Chondrocyte (in vitro differentiated cells): ENCODE results near the gene GNG12. TPM values are rescaled to one million over a fixed set of nuclear protein-coding genes. Genes with fewer than 3 reads are reported as not detected.

ENCODE experiments used
- DNase-seq: peaks from one replicate; pipeline ENCODE4 v3.0.0; 2021; ENCODE audit warnings: mixed read lengths, low spot score
- H3K27ac Mint-ChIP-seq: one replicate; pipeline ENCODE4 v1.8.0; 2021; ENCODE audit warnings: mild to moderate bottlenecking, moderate library complexity, mixed read lengths; ENCODE audit not compliant: unreplicated experiment
- H3K27me3 Mint-ChIP-seq: 2 replicates; pipeline ENCODE4 v1.8.0; 2021; ENCODE audit warnings: low read depth, mixed read lengths
- H3K36me3 Mint-ChIP-seq: 2 replicates; pipeline ENCODE4 v1.8.0; 2021; ENCODE audit warnings: low read depth, mixed read lengths
- H3K4me1 Mint-ChIP-seq: 2 replicates; pipeline ENCODE4 v1.8.0; 2021; ENCODE audit warnings: low read depth, mild to moderate bottlenecking, mixed read lengths
- H3K4me3 Mint-ChIP-seq: one replicate; pipeline ENCODE4 v1.8.0; 2021; ENCODE audit warnings: mild to moderate bottlenecking, moderate library complexity, mixed read lengths; ENCODE audit not compliant: unreplicated experiment
- H3K9me3 Mint-ChIP-seq: 2 replicates; pipeline ENCODE4 v1.8.0; 2021; ENCODE audit warnings: low read depth, mixed read lengths
- CTCF ChIP-seq: fragments of 200-600 bp; sonication (generic); IDR thresholded peaks from 2 replicates; pipeline ENCODE4 v1.5.0; 2021; ENCODE audit warnings: antibody characterized with exemption, mild to moderate bottlenecking, moderate library complexity
- total RNA-seq: library from RNA; stranded (reverse); gene quantifications from 3 replicates; pipeline ENCODE4 v1.2.1, GENCODE V29; 2021

GNG12 gene
- total RNA-seq, 1 donor from 2014 or later, result 91.5 TPM

GRCh38 chr1:67851800-67852199 lies 18.5 kb upstream of the GNG12 start:
- no peaks in the 10 kb centered on the region for H3K27me3 Mint-ChIP-seq

GRCh38 chr1:67850611-67851075 lies 17.4 kb upstream of the GNG12 start:
- DNase-seq, result no peak

More at GRCh38 chr1:67851800-67852199, 18.5 kb upstream of the GNG12 start:
- Mint-ChIP-seq H3K27ac (no peak overlapping the region), H3K4me1 (peaks cover 28% of the 10 kb centered on the region), H3K9me3 (no peaks in the 10 kb centered on the region), H3K36me3 (no peaks in the 10 kb centered on the region), H3K4me3 (no peak overlapping the region)
- TF ChIP-seq CTCF, result no peak
- no peak for DNase-seq

GRCh38 chr1:67850151-67850551 lies 16.9 kb upstream of the GNG12 start:
- no peaks in the 10 kb centered on the region for H3K27me3 Mint-ChIP-seq
- no peak for DNase-seq
- H3K36me3 Mint-ChIP-seq, result no peaks in the 10 kb centered on the region
- H3K9me3 Mint-ChIP-seq, result no peaks in the 10 kb centered on the region
- H3K27ac Mint-ChIP-seq, result no peak overlapping the region
- no peak overlapping the region for H3K4me3 Mint-ChIP-seq
- peaks cover 17% of the 10 kb centered on the region for H3K4me1 Mint-ChIP-seq
- peak; percentile 88 for TF ChIP-seq CTCF

More at GRCh38 chr1:67850611-67851075, 17.4 kb upstream of the GNG12 start:
- no peaks in the 10 kb centered on the region for H3K9me3 Mint-ChIP-seq
- peaks cover 22% of the 10 kb centered on the region for H3K4me1 Mint-ChIP-seq
- no peak for TF ChIP-seq CTCF
- H3K4me3 Mint-ChIP-seq, result no peak overlapping the region
- no peaks in the 10 kb centered on the region for H3K36me3 Mint-ChIP-seq
- H3K27me3 Mint-ChIP-seq, result no peaks in the 10 kb centered on the region
- peak overlapping the region; percentile 62 for H3K27ac Mint-ChIP-seq

- H3K27me3 Mint-ChIP-seq, result no peaks in the 10 kb centered on the region
- no peak overlapping the region for H3K27ac Mint-ChIP-seq
- DNase-seq, result no peak
- no peak overlapping the region for H3K4me3 Mint-ChIP-seq
- peaks cover 27% of the 10 kb centered on the region for H3K4me1 Mint-ChIP-seq
- no peaks in the 10 kb centered on the region for H3K36me3 Mint-ChIP-seq
- no peaks in the 10 kb centered on the region for H3K9me3 Mint-ChIP-seq
- no peak for TF ChIP-seq CTCF
These were observed 14.2 kb upstream of the GNG12 start for GRCh38 chr1:67847466-67847865.

- no peak overlapping the region for H3K27ac Mint-ChIP-seq
These were observed 13.3 kb upstream of the GNG12 start for GRCh38 chr1:67846538-67846937.

More at GRCh38 chr1:67846538-67846937, 13.3 kb upstream of the GNG12 start:
- Mint-ChIP-seq H3K27me3 (no peaks in the 10 kb centered on the region), H3K9me3 (no peaks in the 10 kb centered on the region), H3K4me1 (peaks cover 27% of the 10 kb centered on the region), H3K36me3 (no peaks in the 10 kb centered on the region), H3K4me3 (no peak overlapping the region)
- TF ChIP-seq CTCF, result no peak
- no peak for DNase-seq
